H1 (cell line): ENCODE results near the gene PRRC1. TPM values are rescaled to one million over a fixed set of nuclear protein-coding genes. Genes with fewer than 3 reads are reported as not detected.
"Not testable (repeated sequence)": the region's sequence is repeated elsewhere in the genome, so short reads cannot be mapped to it uniquely, and the experiment has no call there.

Source experiments
- CTCF ChIA-PET: fragments of 300-600 bp; sonication (Branson Sonifier 250); formaldehyde crosslinking; loops from one replicate; lab custom pipeline; 2021; ENCODE audit not compliant: partially characterized antibody; lab: Charles Lee
- POLR2A ChIA-PET: fragments of 300-600 bp; sonication (Branson Sonifier 250); formaldehyde crosslinking; loops from one replicate; lab custom pipeline; 2021; ENCODE audit warnings: inconsistent platforms; ENCODE audit not compliant: partially characterized antibody; lab: Charles Lee
- DNase-seq, 2 experiments: peaks; one replicate each; pipeline versions ENCODE4 v3.0.0 to v3.0.0-alpha.2; 2010 to 2022; ENCODE audit warnings: low spot score in 2 of 2, low read depth in 1 of 2, mixed read lengths in 1 of 2
- FAIRE-seq: peaks from 2 replicates; lab custom pipeline; 2011; peaks lifted over from hg19 to GRCh38; lab: Jason Lieb, UNC
- H2AFZ ChIP-seq: 2 replicates; pipeline ENCODE4 v1.8.1; 2012; ENCODE audit warnings: low read length, inconsistent platforms
- H2AK5ac ChIP-seq: 2 replicates; pipeline ENCODE4 v1.6.1; 2013; ENCODE audit warnings: low read depth, low read length
- H2BK120ac ChIP-seq: replicated peaks from 2 replicates; pipeline ENCODE3; 2013; ENCODE audit warnings: low read depth, low read length, inconsistent platforms
- H2BK12ac ChIP-seq: 2 replicates; pipeline ENCODE4 v1.6.1; 2013; ENCODE audit warnings: low read depth, low read length
- H2BK15ac ChIP-seq: 2 replicates; pipeline ENCODE4 v1.6.1; 2013; ENCODE audit warnings: low read length
- H2BK20ac ChIP-seq: 2 replicates; pipeline ENCODE4 v1.6.1; 2013; ENCODE audit warnings: low read length
- H2BK5ac ChIP-seq: 2 replicates; pipeline ENCODE4 v1.6.1; 2013; ENCODE audit warnings: low read depth, low read length
- H3K14ac ChIP-seq: 2 replicates; pipeline ENCODE4 v1.6.1; 2013; ENCODE audit warnings: inconsistent platforms; ENCODE audit not compliant: insufficient read length
- H3K18ac ChIP-seq: 2 replicates; pipeline ENCODE4 v1.6.1; 2013; ENCODE audit warnings: low read length; ENCODE audit errors: extremely low read depth
- H3K23ac ChIP-seq: 2 replicates; pipeline ENCODE4 v1.6.1; 2013; ENCODE audit warnings: inconsistent platforms; ENCODE audit not compliant: insufficient read length
- H3K23me2 ChIP-seq: 2 replicates; pipeline ENCODE4 v1.6.1; 2013; ENCODE audit warnings: low read depth, low read length
- H3K27ac ChIP-seq: 2 replicates; pipeline ENCODE4 v1.6.1; 2011; ENCODE audit warnings: low read depth, low read length, inconsistent platforms
- H3K27me3 ChIP-seq, 4 experiments: replicated peaks in 1 of 4; 1 replicate in 1 of 4; 2 replicates in 3 of 4; pipeline versions ENCODE4 v1.6.1 to v1.8.1; 2011 to 2013; ENCODE audit warnings: low read length in 3 of 4, mild to moderate bottlenecking in 3 of 4, inconsistent platforms in 2 of 4, mixed read lengths in 2 of 4, moderate library complexity in 1 of 4; ENCODE audit not compliant: control insufficient read depth in 3 of 4, insufficient read depth in 3 of 4; ENCODE audit errors: extremely low read depth in 1 of 4
- H3K36me3 ChIP-seq, 4 experiments: 2 replicates each; pipeline versions ENCODE4 v1.6.1 to v1.8.1; 2011 to 2013; ENCODE audit warnings: mild to moderate bottlenecking in 4 of 4, low read length in 3 of 4, moderate library complexity in 2 of 4, control low read depth in 1 of 4, inconsistent platforms in 1 of 4; ENCODE audit not compliant: insufficient read depth in 4 of 4, control insufficient read depth in 2 of 4
- H3K4ac ChIP-seq: replicated peaks from 2 replicates; pipeline ENCODE3; 2013; ENCODE audit warnings: low read length, low read depth, mixed read lengths, inconsistent platforms; ENCODE audit not compliant: insufficient read length
- H3K4me1 ChIP-seq, 4 experiments: replicated peaks in 1 of 4; 1 replicate in 1 of 4; 2 replicates in 3 of 4; pipeline versions ENCODE4 v1.6.1 to v1.8.1; 2011 to 2013; ENCODE audit warnings: low read length in 3 of 4, inconsistent platforms in 2 of 4, mixed read lengths in 1 of 4; ENCODE audit not compliant: insufficient read depth in 4 of 4, control insufficient read depth in 3 of 4
- H3K4me2 ChIP-seq, 2 experiments: 2 replicates each; pipeline versions ENCODE4 v1.6.1 to v1.8.1; 2011 to 2013; ENCODE audit warnings: low read depth in 2 of 2, low read length in 2 of 2, control low read depth in 1 of 2, inconsistent platforms in 1 of 2, mild to moderate bottlenecking in 1 of 2; ENCODE audit not compliant: insufficient read depth in 1 of 2
- H3K4me3 ChIP-seq, 4 experiments: fragments of 200-600, 300-600 bp in 1 of 4; sonication (generic), shearing (Covaris generic), sonication (Bioruptor Twin) in 1 of 4; 2 replicates each; pipeline versions ENCODE4 v1.5.1 to v1.8.1; 2011 to 2016; ENCODE audit warnings: low read length in 4 of 4, low read depth in 3 of 4, control low read depth in 2 of 4, inconsistent platforms in 2 of 4, mild to moderate bottlenecking in 2 of 4, mixed read lengths in 1 of 4, moderate library complexity in 1 of 4; ENCODE audit not compliant: insufficient read depth in 2 of 4; ENCODE audit errors: extremely low read depth in 1 of 4
- H3K56ac ChIP-seq: replicated peaks from 2 replicates; pipeline ENCODE3; 2013; ENCODE audit warnings: low read depth, mild to moderate bottlenecking, mixed read lengths, low read length, inconsistent platforms; ENCODE audit not compliant: insufficient read length
- H3K79me1 ChIP-seq: 2 replicates; pipeline ENCODE4 v1.6.1; 2013; ENCODE audit warnings: low read depth, low read length, control low read depth
- H3K79me2 ChIP-seq, 2 experiments: 2 replicates each; pipeline versions ENCODE4 v1.6.1 to v1.8.1; 2012 to 2013; ENCODE audit warnings: low read length in 2 of 2, mild to moderate bottlenecking in 2 of 2, inconsistent platforms in 1 of 2; ENCODE audit not compliant: insufficient read depth in 2 of 2, control insufficient read depth in 1 of 2
- H3K9ac ChIP-seq, 4 experiments: replicated peaks in 1 of 4; 1 replicate in 1 of 4; 2 replicates in 3 of 4; pipeline versions ENCODE4 v1.6.1 to v1.8.1; 2011 to 2013; ENCODE audit warnings: low read depth in 3 of 4, low read length in 3 of 4, control low read depth in 2 of 4, mild to moderate bottlenecking in 2 of 4, moderate library complexity in 2 of 4, inconsistent platforms in 1 of 4; ENCODE audit errors: extremely low read depth in 1 of 4
- H3K9me3 ChIP-seq, 2 experiments: 2 replicates each; pipeline versions ENCODE4 v1.6.1 to v1.8.1; 2012 to 2013; ENCODE audit warnings: mild to moderate bottlenecking in 2 of 2, moderate library complexity in 2 of 2, control low read depth in 1 of 2, inconsistent platforms in 1 of 2, low read depth in 1 of 2, low read length in 1 of 2, mixed read lengths in 1 of 2; ENCODE audit not compliant: insufficient read depth in 2 of 2
- H4K20me1 ChIP-seq, 2 experiments: replicated peaks in 1 of 2; 2 replicates each; pipeline versions ENCODE3 to v1.8.1; 2011 to 2013; ENCODE audit warnings: inconsistent platforms in 2 of 2, low read length in 2 of 2, mild to moderate bottlenecking in 1 of 2; ENCODE audit not compliant: insufficient read depth in 2 of 2, control insufficient read depth in 1 of 2
- H4K5ac ChIP-seq: 2 replicates; pipeline ENCODE4 v1.6.1; 2013; ENCODE audit warnings: low read length, low read depth, mixed read lengths, inconsistent platforms; ENCODE audit not compliant: insufficient read length
- H4K8ac ChIP-seq: 2 replicates; pipeline ENCODE4 v1.8.0; 2013; ENCODE audit warnings: mild to moderate bottlenecking, moderate library complexity, low read length, inconsistent platforms; ENCODE audit not compliant: insufficient read depth; ENCODE audit errors: extremely low read depth
- H4K91ac ChIP-seq: replicated peaks from 2 replicates; pipeline ENCODE3; 2013; ENCODE audit warnings: low read length, mixed read lengths, inconsistent platforms; ENCODE audit not compliant: insufficient read length
- WGBS, 2 experiments: shearing (Covaris generic) in 1 of 2; methylation state at CpG; one replicate each; pipeline versions ENCODE4 v1.1.6 to v1.1.7; 2013 to 2015; ENCODE audit warnings: low lambda C conversion rate in 2 of 2, mixed read lengths in 2 of 2, inconsistent platforms in 1 of 2, low coverage in 1 of 2, missing lambda C conversion rate in 1 of 2; ENCODE audit not compliant: insufficient replicate concordance in 2 of 2, insufficient coverage in 1 of 2, insufficient read length in 1 of 2; ENCODE audit errors: extremely low coverage in 1 of 2, missing lambda C conversion rate in 1 of 2; 5-methylcytosine and 5-hydroxymethylcytosine counted together
- polyA plus RNA-seq, 7 experiments: library from polyadenylated mRNA; depleted of rRNA in 3 of 7; stranded (reverse) in 5 of 7; unstranded in 2 of 7; fragments of >200 nt in 5 of 7; fragments of 200-250 nt in 2 of 7; gene quantifications; 1 replicate in 5 of 7; 2 replicates in 1 of 7; 4 replicates in 1 of 7; pipeline versions ENCODE4 v1.2.1 to v1.2.3, GENCODE V29; 2011 to 2013; ENCODE audit warnings: missing spikeins in 2 of 7, mixed read lengths in 2 of 7
- total RNA-seq: library from RNA; stranded (reverse); fragmentation: NEBNext Ultra II Directional; extraction: Animal tissue kit (Norgen Biotek cat#: 25700); gene quantifications from 2 replicates; pipeline ENCODE4 v1.2.1, GENCODE V29; 2021

PRRC1 gene
- total and polyA plus RNA-seq, 2 of the 8 experiments (the other 6 are each of a cell fraction or from before 2014, with no cell fraction given), result 54.6 to 78.6 TPM

- H3K14ac ChIP-seq, H3K4me1 ChIP-seq, H3K27me3 ChIP-seq, H4K5ac ChIP-seq, H4K8ac ChIP-seq, FAIRE-seq, H2AK5ac ChIP-seq, H2BK20ac ChIP-seq, H2BK120ac ChIP-seq, H3K9me3 ChIP-seq, H3K4me3 ChIP-seq, H3K27ac ChIP-seq, H3K18ac ChIP-seq, DNase-seq, H2BK5ac ChIP-seq, H3K4ac ChIP-seq, H3K23ac ChIP-seq, H3K9ac ChIP-seq, H2BK15ac ChIP-seq, H2AFZ ChIP-seq, H3K79me1 ChIP-seq, H3K36me3 ChIP-seq, H3K79me2 ChIP-seq, H3K23me2 ChIP-seq, H4K91ac ChIP-seq, H2BK12ac ChIP-seq, H3K56ac ChIP-seq, H3K4me2 ChIP-seq, POLR2A ChIA-PET, H4K20me1 ChIP-seq: not testable (repeated sequence)
- CTCF ChIA-PET, result interaction anchor here (0.7 to 1.7 kb wide), 4 partner anchors 21 to 350 kb away, joined by 3 to 6 read pairs (median 4); no protein-coding TSS in a partner anchor
- 90% methylated on average over 32 of the region's 40 CpGs; no CpG with 5 or more reads in 1 of the 2 experiments for WGBS, 2 experiments
Observed at GRCh38 chr5:127569471-127569870, 52.0 kb downstream of the PRRC1 start.
